GM21526 (cell line): ENCODE data around the gene LRP2.
A peak's percentile ranks its signal among the peaks of the same experiment; 100 is the strongest.
"Not testable (repeated sequence)": the region's sequence is repeated elsewhere in the genome, so short reads cannot be mapped to it uniquely, and the experiment has no call there.

ENCODE experiments used
- ATAC-seq: cut with Tn5 transposase; IDR thresholded peaks from one replicate; pipeline ENCODE4 v1.9.1; 2021; ENCODE audit warnings: moderate library complexity; ENCODE audit not compliant: unreplicated experiment, low FRiP score

The LRP2 gene

GRCh38 chr2:169182573-169182972, 179.8 kb downstream of the LRP2 start:
- no peak for ATAC-seq

DNA sequence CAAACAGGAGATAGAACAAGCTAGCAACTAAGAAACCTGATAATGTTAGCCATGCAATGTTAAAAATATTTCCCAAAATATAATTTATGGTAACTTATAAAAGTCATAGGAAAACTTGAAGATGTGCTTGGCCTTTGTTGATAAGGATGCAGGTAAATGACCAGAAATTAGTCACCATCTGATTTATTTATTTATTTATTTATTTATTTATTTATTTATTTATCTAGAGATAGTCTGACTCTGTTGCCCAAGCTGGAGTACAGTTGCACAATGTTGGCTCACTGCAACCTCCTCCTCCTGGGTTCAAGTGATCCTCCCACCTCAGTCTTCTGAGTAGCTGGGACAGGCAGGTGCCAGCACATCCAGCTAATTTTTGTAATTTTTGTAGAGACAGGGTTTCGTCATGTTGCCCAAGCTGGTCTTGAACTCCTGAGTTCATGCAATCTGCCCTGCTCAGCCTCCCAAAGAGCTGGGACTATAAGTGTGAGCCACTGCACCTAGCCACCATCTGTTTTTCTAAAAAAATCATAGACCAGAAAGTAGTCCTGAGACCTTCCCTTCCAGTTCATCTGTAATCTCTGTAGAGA, 183.4 kb downstream of the LRP2 start:
- no peak for ATAC-seq

- no peak for ATAC-seq
Measured at GRCh38 chr2:169178364-169178763, 184.0 kb downstream of the LRP2 start.

GRCh38 chr2:169175112-169175511, 187.2 kb downstream of the LRP2 start:
- no peak for ATAC-seq

GRCh38 chr2:169173876-169174275, 188.5 kb downstream of the LRP2 start:
- no peak for ATAC-seq

GRCh38 chr2:169172914-169173313, 189.4 kb downstream of the LRP2 start:
- no peak for ATAC-seq

GRCh38 chr2:169172151-169172735, 190.1 kb downstream of the LRP2 start:
- ATAC-seq: no peak

DNA sequence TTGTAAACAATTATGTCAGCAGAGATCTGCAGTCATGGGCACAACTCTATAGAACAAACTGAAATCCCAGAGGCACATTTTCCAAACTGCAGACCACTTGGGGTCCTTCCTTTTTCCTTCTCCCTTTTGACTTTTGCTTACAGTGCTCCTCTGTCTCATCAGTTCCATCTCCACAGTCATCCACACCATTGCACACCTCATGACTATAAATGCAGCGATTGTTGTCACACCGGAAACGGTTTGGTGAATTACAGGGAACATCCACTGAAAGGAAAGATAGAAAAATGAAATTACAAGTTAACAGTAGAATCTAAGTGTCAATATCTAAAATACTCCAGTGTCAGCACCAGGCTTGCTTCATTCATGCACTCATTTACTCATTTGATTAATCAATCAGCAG, 196.5 kb downstream of the LRP2 start:
- no peak for ATAC-seq

DNA sequence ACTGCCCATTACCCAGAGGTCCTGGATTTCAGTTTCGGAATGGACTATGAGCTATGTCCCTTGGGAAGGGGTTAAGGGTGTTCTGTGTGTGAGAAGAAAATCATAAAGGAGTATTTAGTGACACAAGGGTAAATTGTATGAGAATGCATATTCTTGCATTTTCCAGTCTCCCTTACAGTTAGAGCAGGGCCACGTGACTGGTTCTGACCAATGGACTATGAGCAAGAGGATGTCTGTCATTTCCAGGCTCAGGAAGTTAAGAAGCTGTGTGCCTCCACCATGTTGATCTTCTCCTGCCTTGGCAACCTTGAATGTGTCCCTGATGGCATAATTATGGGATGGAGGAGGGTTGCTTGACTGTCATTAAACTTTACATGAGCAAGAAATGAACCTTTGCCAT, 198.0 kb downstream of the LRP2 start:
- no peak for ATAC-seq

GRCh38 chr2:169162613-169163012, 199.7 kb downstream of the LRP2 start:
- ATAC-seq: no peak

DNA sequence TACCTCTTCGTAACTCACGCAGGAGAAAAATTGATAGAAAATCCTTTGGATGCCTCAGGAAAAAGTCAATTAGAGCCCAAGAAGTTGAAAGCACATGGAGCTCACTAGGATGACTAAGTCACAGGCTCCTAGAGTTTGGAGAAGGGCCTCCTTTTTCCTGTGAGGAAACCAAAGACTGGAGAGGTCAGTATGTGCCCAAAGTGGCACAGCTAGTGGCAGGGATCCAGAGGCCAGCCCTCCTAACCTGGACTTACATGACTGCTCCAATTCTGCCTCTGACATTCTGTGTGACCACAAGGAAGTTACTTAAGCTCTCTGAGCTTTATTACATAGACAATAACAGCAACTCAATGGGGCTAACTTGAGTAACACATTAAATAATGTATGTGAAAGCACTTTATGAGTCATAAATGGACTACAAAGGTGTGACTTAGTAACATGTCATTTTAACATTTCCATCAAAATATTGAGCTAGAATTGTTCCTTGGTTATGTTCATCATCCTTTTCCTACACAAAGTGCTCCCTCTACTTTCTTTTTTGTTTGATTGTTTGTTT, 201.3 kb downstream of the LRP2 start:
- ATAC-seq: no peak

DNA sequence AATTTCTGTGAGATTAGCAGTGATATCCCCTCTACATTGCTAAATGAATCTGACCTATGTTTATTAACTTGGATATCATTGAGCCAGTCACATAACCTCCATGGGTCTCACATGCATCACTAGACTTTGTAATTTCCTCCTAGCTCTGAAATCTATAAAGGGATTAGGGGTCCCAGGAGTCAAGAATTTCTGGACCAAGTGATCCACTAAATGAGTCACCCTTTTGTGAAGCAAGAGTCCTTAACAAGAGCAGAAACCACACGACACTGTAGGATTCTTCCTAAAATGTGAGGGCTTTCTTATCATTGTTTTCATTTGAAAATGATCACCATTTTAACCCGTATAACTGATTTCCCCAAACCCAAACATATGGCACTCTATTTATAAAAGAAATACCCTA, 202.6 kb downstream of the LRP2 start:
- no peak for ATAC-seq

DNA sequence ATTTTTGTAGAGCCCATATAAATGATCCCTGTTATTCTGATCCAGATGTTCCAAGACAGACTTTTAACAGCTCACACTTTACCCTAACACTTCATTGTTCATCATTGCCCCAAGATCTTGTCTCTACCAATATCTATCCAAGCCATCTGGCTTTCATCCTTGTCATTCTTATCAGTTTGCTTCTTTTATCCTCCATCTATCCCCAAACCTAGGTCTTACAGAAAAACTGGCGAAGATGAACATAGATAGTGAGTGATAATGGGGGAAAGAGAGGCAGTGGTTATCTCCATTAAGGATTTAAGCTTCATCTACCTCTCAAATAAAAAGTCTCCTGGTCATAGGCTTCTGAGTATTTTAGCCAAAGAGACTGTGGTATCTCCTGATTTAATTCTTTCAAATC, 203.5 kb downstream of the LRP2 start:
- no peak for ATAC-seq

- ATAC-seq: no peak
Measured at GRCh38 chr2:169146220-169146619, 216.1 kb downstream of the LRP2 start.

GRCh38 chr2:169143998-169144397, 218.3 kb downstream of the LRP2 start:
- no peak for ATAC-seq

- ATAC-seq: peak; percentile 57
Measured at GRCh38 chr2:169141713-169142352, 220.5 kb downstream of the LRP2 start.

DNA sequence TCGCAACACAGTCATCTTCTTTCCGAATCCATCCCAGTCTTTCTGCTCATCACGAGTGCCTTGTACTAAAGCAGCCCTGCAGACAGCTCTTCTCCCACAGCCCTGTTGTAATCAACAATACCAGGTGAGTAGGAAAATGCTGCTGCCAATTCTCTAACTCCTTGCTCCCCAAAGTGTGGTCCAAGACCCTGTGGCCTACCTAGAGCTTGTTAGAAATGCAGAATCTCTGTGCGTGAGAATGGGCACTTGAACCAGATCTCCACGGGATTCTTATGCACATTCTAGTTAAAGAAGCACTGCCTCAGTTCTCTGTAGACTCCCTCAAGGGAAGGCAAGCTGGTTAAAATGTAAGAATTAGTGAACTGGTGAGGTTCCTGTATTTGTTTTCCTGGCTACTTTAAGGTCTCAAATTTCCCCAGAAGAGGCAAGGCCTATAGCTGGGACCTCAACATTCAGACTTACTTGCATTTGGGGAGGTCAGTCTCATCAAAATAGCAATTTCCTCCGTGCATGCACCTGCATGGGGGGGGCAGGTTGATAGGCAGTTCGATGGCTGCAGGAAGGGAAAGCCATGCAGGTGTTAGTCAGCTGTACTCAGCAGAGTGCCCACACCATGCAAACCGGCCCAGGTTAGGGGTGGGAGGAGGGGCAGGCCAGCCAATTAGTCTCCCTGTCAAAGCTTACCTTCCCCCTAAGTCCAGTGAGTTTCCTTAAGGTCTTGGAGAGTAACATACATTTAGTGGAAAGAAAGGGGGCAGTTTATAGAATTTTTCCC, 222.2 kb downstream of the LRP2 start:
- ATAC-seq: no peak

GRCh38 chr2:169139145-169139544, 223.2 kb downstream of the LRP2 start:
- ATAC-seq: no peak

- ATAC-seq: no peak
Measured at GRCh38 chr2:169137924-169138323, 224.4 kb downstream of the LRP2 start.

DNA sequence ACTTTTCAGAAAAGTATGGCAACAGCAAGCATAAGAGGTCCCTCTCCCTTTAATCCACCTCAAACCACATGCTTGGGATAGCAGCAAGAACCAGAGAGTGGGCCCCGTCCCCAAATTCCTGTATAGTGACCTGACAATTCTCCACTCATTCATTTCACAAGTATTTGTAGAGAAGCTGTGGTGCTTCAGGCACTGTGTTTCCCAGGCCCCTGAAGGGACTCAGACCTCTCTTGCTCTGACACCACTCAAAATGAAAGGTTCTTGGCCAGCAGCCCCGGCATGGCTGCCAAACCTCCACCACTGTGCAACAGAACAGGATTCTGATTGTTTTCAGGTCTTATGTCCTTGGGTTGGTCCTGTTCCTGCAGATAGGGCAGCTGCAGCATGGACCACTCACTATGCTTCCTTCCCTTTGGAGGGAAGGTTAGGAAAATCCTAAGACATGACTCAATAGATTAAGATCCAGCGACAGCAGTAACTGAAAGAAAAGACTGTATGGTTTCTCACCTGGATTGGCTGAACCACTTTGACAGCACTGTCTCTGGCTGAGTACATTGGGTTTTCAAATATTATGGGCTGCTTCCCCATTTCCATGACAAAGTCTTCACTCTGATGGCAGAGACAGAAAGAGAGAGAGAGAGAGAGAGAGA, 225.3 kb downstream of the LRP2 start:
- no peak for ATAC-seq

- ATAC-seq: not testable (repeated sequence)
Measured at GRCh38 chr2:169136428-169136827, 225.9 kb downstream of the LRP2 start.
